Brain pericyte (primary cell): ENCODE data around the gene RAB5B.
"Not testable (repeated sequence)": the region's sequence is repeated elsewhere in the genome, so short reads cannot be mapped to it uniquely, and the experiment has no call there.

ENCODE experiments used
- DNase-seq: peaks from one replicate; pipeline ENCODE4 v3.0.0-alpha.2; 2012; ENCODE audit warnings: low read depth, low spot score

Gene RAB5B

GRCh38 chr12:55982319-55982936, 8.6 kb downstream of the RAB5B start:
- DNase-seq: no peak

GRCh38 chr12:55983232-55983842, 9.5 kb downstream of the RAB5B start:
- no peak for DNase-seq

- no peak for DNase-seq
These were observed 11.0 kb downstream of the RAB5B start for GRCh38 chr12:55984861-55985260.

- no peak for DNase-seq
These were observed 11.5 kb downstream of the RAB5B start for GRCh38 chr12:55985341-55985740.

- DNase-seq: not testable (repeated sequence)
These were observed 12.1 kb downstream of the RAB5B start for GRCh38 chr12:55985976-55986375.

GRCh38 chr12:55991110-55991509, 17.2 kb downstream of the RAB5B start:
- DNase-seq: no peak

GRCh38 chr12:55993230-55993853, 19.5 kb downstream of the RAB5B start:
- no peak for DNase-seq

- no peak for DNase-seq
These were observed 21.5 kb downstream of the RAB5B start for GRCh38 chr12:55995366-55995765.

- DNase-seq: no peak
These were observed 22.4 kb downstream of the RAB5B start for GRCh38 chr12:55996201-55996714.

- peak; percentile 88 for DNase-seq
These were observed 23.0 kb downstream of the RAB5B start, which contains the start of gene SUOX for GRCh38 chr12:55996715-55997534. SUOX (plus strand) TSS chr12:55997276; CDS start chr12:56002222, 4,946 bp downstream.

- DNase-seq: no peak
These were observed 23.6 kb downstream of the RAB5B start for GRCh38 chr12:55997535-55997859.

GRCh38 chr12:55999522-55999921, 25.6 kb downstream of the RAB5B start:
- DNase-seq: not testable (repeated sequence)

- DNase-seq: not testable (repeated sequence)
These were observed 26.2 kb downstream of the RAB5B start for GRCh38 chr12:55999999-56000540.

GRCh38 chr12:56001487-56002100, 27.7 kb downstream of the RAB5B start:
- no peak for DNase-seq

GRCh38 chr12:56003376-56003775, 29.5 kb downstream of the RAB5B start:
- not testable (repeated sequence) for DNase-seq

- DNase-seq: no peak
These were observed 30.3 kb downstream of the RAB5B start for GRCh38 chr12:56004211-56004610.

- DNase-seq: no peak
These were observed 34.0 kb downstream of the RAB5B start for GRCh38 chr12:56007564-56008559.

GRCh38 chr12:56010111-56010570, 36.3 kb downstream of the RAB5B start:
- no peak for DNase-seq

- DNase-seq: no peak
These were observed 37.7 kb downstream of the RAB5B start for GRCh38 chr12:56011509-56012090.

GRCh38 chr12:56013482-56013881, 39.6 kb downstream of the RAB5B start:
- DNase-seq: no peak
